ENCODE results near the gene ZFX. TPM values are rescaled to one million over a fixed set of nuclear protein-coding genes. Genes with fewer than 3 reads are reported as not detected.
A peak's percentile ranks its signal among the peaks of the same experiment; 100 is the strongest.

The ZFX gene
- total RNA-seq, 1 donor from 2014 or later = 59.1 TPM

- no peak for DNase-seq (ENCODE audit: low spot score)
- TF ChIP-seq CTCF (IDR thresholded peaks at IDR 0.05) (no peak), EZH2 (IDR thresholded peaks at IDR 0.05) (no peak)
- H3K36me3 Mint-ChIP-seq = peaks cover 25% of the 10 kb centered on the region
- H3K27me3 Mint-ChIP-seq (ENCODE audit: insufficient read depth, low read depth) = peaks cover 2% of the 10 kb centered on the region
- peaks cover 4% of the 10 kb centered on the region for H3K4me1 Mint-ChIP-seq
- H4K20me1 ChIP-seq (ENCODE audit: low read depth) = peaks cover 7% of the 10 kb centered on the region
- H3K79me2 ChIP-seq (ENCODE audit: low read depth) = peaks cover 98% of the 10 kb centered on the region
- no peak overlapping the region for H3K27ac ChIP-seq
- no peak overlapping the region for H3K4me3 ChIP-seq
- H3F3A ChIP-seq (ENCODE audit: low read depth) = no peaks in the 10 kb centered on the region
- H2AFZ ChIP-seq (replicated peaks) = no peak overlapping the region
- no peak overlapping the region for H3K4me3 Mint-ChIP-seq
- H3K4me1 ChIP-seq = no peaks in the 10 kb centered on the region
- no peak overlapping the region for H3K27ac Mint-ChIP-seq
- no peak overlapping the region for H3K9ac ChIP-seq
- no peaks in the 10 kb centered on the region for H3K9me3 Mint-ChIP-seq
- no peaks in the 10 kb centered on the region for H3K9me3 ChIP-seq (ENCODE audit: low read depth)
- no peak overlapping the region for H3K4me2 ChIP-seq
- no peaks in the 10 kb centered on the region for H3K27me3 ChIP-seq
- H3K36me3 ChIP-seq = peaks cover 4% of the 10 kb centered on the region
These were observed 53.0 kb downstream of the ZFX start for GRCh38 chrX:24202465-24203031.

- no peaks in the 10 kb centered on the region for H3K9me3 Mint-ChIP-seq
- Histone ChIP-seq H2AFZ (replicated peaks) (no peak overlapping the region), H3K36me3 (peaks cover 10% of the 10 kb centered on the region), H3K4me3 (no peak overlapping the region), H3K9ac (no peak overlapping the region), H3K27me3 (no peaks in the 10 kb centered on the region), H3F3A (ENCODE audit: low read depth) (no peaks in the 10 kb centered on the region), H3K4me1 (no peaks in the 10 kb centered on the region), H3K27ac (no peak overlapping the region), H3K9me3 (ENCODE audit: low read depth) (no peaks in the 10 kb centered on the region), H4K20me1 (ENCODE audit: low read depth) (peaks cover 7% of the 10 kb centered on the region), H3K79me2 (ENCODE audit: low read depth) (peaks cover 98% of the 10 kb centered on the region), H3K4me2 (no peak overlapping the region)
- H3K36me3 Mint-ChIP-seq = peaks cover 30% of the 10 kb centered on the region
- H3K4me3 Mint-ChIP-seq = no peak overlapping the region
- H3K4me1 Mint-ChIP-seq = peaks cover 4% of the 10 kb centered on the region
- H3K27me3 Mint-ChIP-seq (ENCODE audit: insufficient read depth, low read depth) = peaks cover 2% of the 10 kb centered on the region
- no peak for DNase-seq (ENCODE audit: low spot score)
- TF ChIP-seq EZH2phosphoT487 (IDR thresholded peaks at IDR 0.05) (no peak), EZH2 (IDR thresholded peaks at IDR 0.05) (no peak), CTCF (IDR thresholded peaks at IDR 0.05) (no peak)
- H3K27ac Mint-ChIP-seq = peak overlapping the region; percentile 5
These were observed 53.7 kb downstream of the ZFX start for GRCh38 chrX:24203072-24203808.

GRCh38 chrX:24204331-24204730 lies 54.8 kb downstream of the ZFX start:
- H3K79me2 ChIP-seq (ENCODE audit: low read depth) = peaks cover 87% of the 10 kb centered on the region
- TF ChIP-seq EZH2phosphoT487 (IDR thresholded peaks at IDR 0.05) = no peak
- TF ChIP-seq CTCF (IDR thresholded peaks at IDR 0.05) = no peak
- TF ChIP-seq EZH2 (IDR thresholded peaks at IDR 0.05) = no peak
- H3K9me3 ChIP-seq (ENCODE audit: low read depth) = no peaks in the 10 kb centered on the region
- H3K4me2 ChIP-seq = no peak overlapping the region
- DNase-seq (ENCODE audit: low spot score) = no peak
- peaks cover 4% of the 10 kb centered on the region for H3K4me1 Mint-ChIP-seq
- no peaks in the 10 kb centered on the region for H3K27me3 ChIP-seq
- H3K4me3 Mint-ChIP-seq = no peak overlapping the region
- peaks cover 15% of the 10 kb centered on the region for H3K36me3 ChIP-seq
- peaks cover 27% of the 10 kb centered on the region for H3K36me3 Mint-ChIP-seq
- no peaks in the 10 kb centered on the region for H3K4me1 ChIP-seq
- H3K27ac ChIP-seq = no peak overlapping the region
- no peak overlapping the region for H3K27ac Mint-ChIP-seq
- no peak overlapping the region for H3K4me3 ChIP-seq
- peaks cover 2% of the 10 kb centered on the region for H3K27me3 Mint-ChIP-seq (ENCODE audit: insufficient read depth, low read depth)
- no peak overlapping the region for H3K9ac ChIP-seq
- H3F3A ChIP-seq (ENCODE audit: low read depth) = no peaks in the 10 kb centered on the region
- H2AFZ ChIP-seq (replicated peaks) = no peak overlapping the region
- H4K20me1 ChIP-seq (ENCODE audit: low read depth) = peaks cover 7% of the 10 kb centered on the region
- no peaks in the 10 kb centered on the region for H3K9me3 Mint-ChIP-seq

All from neural progenitor cell (in vitro differentiated cells).